GM12864 (cell line): ENCODE results near the gene IREB2.

Source experiments
- DNase-seq: peaks from one replicate; pipeline ENCODE4 v3.0.0-alpha.2; 2011; ENCODE audit warnings: low read depth
- H3K4me3 ChIP-seq: 2 replicates; pipeline ENCODE4 v1.5.1; 2011; ENCODE audit warnings: mild to moderate bottlenecking, low read depth, low read length, control low read depth
- CTCF ChIP-seq: IDR thresholded peaks from 2 replicates; pipeline ENCODE4 v1.5.1; 2011; ENCODE audit warnings: low read depth, mild to moderate bottlenecking, moderate library complexity, low read length, control low read depth, inconsistent platforms; ENCODE audit errors: missing control alignments

Gene IREB2

GRCh38 chr15:78445875-78446274, 7.9 kb downstream of the IREB2 start:
- no peak overlapping the region for H3K4me3 ChIP-seq
- no peak for TF ChIP-seq CTCF
- DNase-seq, result no peak

GRCh38 chr15:78446551-78446950, 8.5 kb downstream of the IREB2 start:
- no peak overlapping the region for H3K4me3 ChIP-seq
- DNase-seq, result no peak
- no peak for TF ChIP-seq CTCF

- DNase-seq, result no peak
- H3K4me3 ChIP-seq, result no peak overlapping the region
Observed at GRCh38 chr15:78448441-78449219, 10.6 kb downstream of the IREB2 start.

GRCh38 chr15:78449220-78449999, 11.4 kb downstream of the IREB2 start:
- DNase-seq, result no peak
- no peak overlapping the region for H3K4me3 ChIP-seq
- TF ChIP-seq CTCF, result no peak

More at GRCh38 chr15:78448441-78449219, 10.6 kb downstream of the IREB2 start:
- TF ChIP-seq CTCF, result no peak

GRCh38 chr15:78450285-78450858, 12.4 kb downstream of the IREB2 start:
- no peak overlapping the region for H3K4me3 ChIP-seq

GRCh38 chr15:78452485-78452884, 14.5 kb downstream of the IREB2 start:
- no peak for DNase-seq
- TF ChIP-seq CTCF, result no peak
- no peak overlapping the region for H3K4me3 ChIP-seq

More at GRCh38 chr15:78450285-78450858, 12.4 kb downstream of the IREB2 start:
- DNase-seq, result no peak
- TF ChIP-seq CTCF, result no peak
